ENCODE results near the gene TDRD3.

TDRD3 gene

GRCh38 chr13:60398379-60398891 lies 1.4 kb downstream of the TDRD3 start:
- no peaks in the 10 kb centered on the region; the same call in 1 of the 2 replicates for H3K36me3 ChIP-seq (ENCODE audit: control insufficient read depth, low read length)
- H3K9me3 ChIP-seq (ENCODE audit: control insufficient read depth, insufficient read depth, low read length), result no peaks in the 10 kb centered on the region
- H3K79me2 ChIP-seq (ENCODE audit: control insufficient read depth, low read length), result peaks cover 57% of the 10 kb centered on the region
- H3K9me2 ChIP-seq (replicated peaks; ENCODE audit: control insufficient read depth, low read length), result no peaks in the 10 kb centered on the region
- peak overlapping the region; percentile 85 for H3K4me2 ChIP-seq (ENCODE audit: low read length)
- no peaks in the 10 kb centered on the region for H3K27me3 ChIP-seq (ENCODE audit: control insufficient read depth, low read length)
- H3K4me3 ChIP-seq (ENCODE audit: low read length), result peak overlapping the region; percentile 81
- no peaks in the 10 kb centered on the region for H3F3A ChIP-seq (ENCODE audit: control insufficient read depth, insufficient read depth)
- TF ChIP-seq EZH2phosphoT487 (IDR thresholded peaks at IDR 0.05; ENCODE audit: borderline replicate concordance, low read length) (no peak), CTCF (IDR thresholded peaks at IDR 0.05; ENCODE audit: low read depth, low read length, poor library complexity, severe bottlenecking) (no peak)
- H3K27ac ChIP-seq (ENCODE audit: low read depth, low read length), result peak overlapping the region; percentile 88
- peaks cover 40% of the 10 kb centered on the region for H3K4me1 ChIP-seq (ENCODE audit: control insufficient read depth, low read length)
- no peaks in the 10 kb centered on the region for H4K20me1 ChIP-seq (ENCODE audit: control insufficient read depth, insufficient read depth, low read depth, low read length)

- Histone ChIP-seq H3K9me3 (ENCODE audit: control insufficient read depth, insufficient read depth, low read length) (no peaks in the 10 kb centered on the region), H3K4me3 (ENCODE audit: low read length) (peak overlapping the region; percentile 81), H4K20me1 (ENCODE audit: control insufficient read depth, insufficient read depth, low read depth, low read length) (no peaks in the 10 kb centered on the region), H3K27me3 (ENCODE audit: control insufficient read depth, low read length) (no peaks in the 10 kb centered on the region), H3F3A (ENCODE audit: control insufficient read depth, insufficient read depth) (no peaks in the 10 kb centered on the region), H3K79me2 (ENCODE audit: control insufficient read depth, low read length) (peaks cover 64% of the 10 kb centered on the region), H3K27ac (ENCODE audit: low read depth, low read length) (no peak overlapping the region), H3K36me3 (ENCODE audit: control insufficient read depth, low read length) (no peaks in the 10 kb centered on the region; the same call in 1 of the 2 replicates), H3K4me1 (ENCODE audit: control insufficient read depth, low read length) (peaks cover 40% of the 10 kb centered on the region), H3K4me2 (ENCODE audit: low read length) (peak overlapping the region; percentile 85), H3K9me2 (replicated peaks; ENCODE audit: control insufficient read depth, low read length) (no peaks in the 10 kb centered on the region)
- TF ChIP-seq EZH2phosphoT487 (IDR thresholded peaks at IDR 0.05; ENCODE audit: borderline replicate concordance, low read length) (no peak), CTCF (IDR thresholded peaks at IDR 0.05; ENCODE audit: low read depth, low read length, poor library complexity, severe bottlenecking) (no peak)
Measured at GRCh38 chr13:60398907-60399589, 2.0 kb downstream of the TDRD3 start.

- Histone ChIP-seq H3K4me1 (ENCODE audit: control insufficient read depth, low read length) (peaks cover 35% of the 10 kb centered on the region), H3F3A (ENCODE audit: control insufficient read depth, insufficient read depth) (no peaks in the 10 kb centered on the region), H4K20me1 (ENCODE audit: control insufficient read depth, insufficient read depth, low read depth, low read length) (no peaks in the 10 kb centered on the region), H3K9me2 (replicated peaks; ENCODE audit: control insufficient read depth, low read length) (no peaks in the 10 kb centered on the region), H3K9me3 (ENCODE audit: control insufficient read depth, insufficient read depth, low read length) (no peaks in the 10 kb centered on the region), H3K36me3 (ENCODE audit: control insufficient read depth, low read length) (no peaks in the 10 kb centered on the region; the same call in 1 of the 2 replicates), H3K4me2 (ENCODE audit: low read length) (no peak overlapping the region), H3K79me2 (ENCODE audit: control insufficient read depth, low read length) (peaks cover 83% of the 10 kb centered on the region), H3K27ac (ENCODE audit: low read depth, low read length) (no peak overlapping the region), H3K27me3 (ENCODE audit: control insufficient read depth, low read length) (no peaks in the 10 kb centered on the region), H3K4me3 (ENCODE audit: low read length) (no peak overlapping the region)
- TF ChIP-seq CTCF (IDR thresholded peaks at IDR 0.05; ENCODE audit: low read depth, low read length, poor library complexity, severe bottlenecking) (no peak), EZH2phosphoT487 (IDR thresholded peaks at IDR 0.05; ENCODE audit: borderline replicate concordance, low read length) (no peak)
Measured at GRCh38 chr13:60402022-60402421, 5.0 kb downstream of the TDRD3 start.
